H9 (cell line): ENCODE data around the gene OLA1. TPM values are rescaled to one million over a fixed set of nuclear protein-coding genes. Genes with fewer than 3 reads are reported as not detected.

Experiments
- DNase-seq: peaks from one replicate; pipeline ENCODE4 v3.0.0-alpha.2; 2017
- H2AFZ ChIP-seq: one replicate; pipeline ENCODE4 v1.6.1; 2013; ENCODE audit warnings: mild to moderate bottlenecking, low read length, control low read depth, moderate library complexity
- H2AK5ac ChIP-seq: 2 replicates; pipeline ENCODE4 v1.6.1; 2013; ENCODE audit warnings: low read length, control low read depth, mixed read lengths; ENCODE audit not compliant: insufficient read length
- H2BK120ac ChIP-seq: one replicate; pipeline ENCODE4 v1.6.1; 2013; ENCODE audit warnings: low read depth, mild to moderate bottlenecking, low read length, control low read depth, inconsistent platforms; ENCODE audit not compliant: poor library complexity, severe bottlenecking
- H2BK12ac ChIP-seq: 2 replicates; pipeline ENCODE4 v1.6.1; 2013; ENCODE audit warnings: low read length, control low read depth, mixed read lengths, low read depth; ENCODE audit not compliant: insufficient read length
- H2BK15ac ChIP-seq: 2 replicates; pipeline ENCODE4 v1.6.1; 2013; ENCODE audit warnings: low read depth, low read length, control low read depth
- H2BK20ac ChIP-seq: one replicate; pipeline ENCODE4 v1.6.1; 2013; ENCODE audit warnings: low read depth, mild to moderate bottlenecking, low read length, control low read depth, inconsistent platforms; ENCODE audit not compliant: poor library complexity, severe bottlenecking
- H2BK5ac ChIP-seq: 2 replicates; pipeline ENCODE4 v1.6.1; 2013; ENCODE audit warnings: low read length, control low read depth, mixed read lengths; ENCODE audit not compliant: insufficient read length
- H3K14ac ChIP-seq: 2 replicates; pipeline ENCODE4 v1.6.1; 2013; ENCODE audit warnings: low read length, control low read depth; ENCODE audit not compliant: insufficient read depth
- H3K18ac ChIP-seq: 2 replicates; pipeline ENCODE4 v1.6.1; 2013; ENCODE audit warnings: low read depth, mild to moderate bottlenecking, mixed read lengths, low read length, control low read depth; ENCODE audit not compliant: insufficient read length
- H3K23ac ChIP-seq: 2 replicates; pipeline ENCODE4 v1.6.1; 2013; ENCODE audit warnings: low read length, control low read depth, mixed read lengths, low read depth; ENCODE audit not compliant: insufficient read length
- H3K23me2 ChIP-seq: 2 replicates; pipeline ENCODE4 v1.6.1; 2013; ENCODE audit warnings: low read depth, mild to moderate bottlenecking, mixed read lengths, low read length, control low read depth; ENCODE audit not compliant: insufficient read length, poor library complexity, severe bottlenecking
- H3K27ac ChIP-seq: 2 replicates; pipeline ENCODE4 v1.5.1; 2013; ENCODE audit warnings: low read length, control low read depth, mixed read lengths, low read depth; ENCODE audit not compliant: insufficient read length
- H3K27me3 ChIP-seq: 2 replicates; pipeline ENCODE4 v1.6.1; 2013; ENCODE audit warnings: low read length, control low read depth, inconsistent platforms; ENCODE audit not compliant: insufficient read depth
- H3K4ac ChIP-seq: 2 replicates; pipeline ENCODE4 v1.6.1; 2013; ENCODE audit warnings: low read depth, mild to moderate bottlenecking, control low read depth, inconsistent platforms, low read length, moderate library complexity
- H3K4me1 ChIP-seq: 2 replicates; pipeline ENCODE4 v1.6.1; 2013; ENCODE audit warnings: low read length, control low read depth, inconsistent platforms; ENCODE audit not compliant: insufficient read depth
- H3K4me2 ChIP-seq: 2 replicates; pipeline ENCODE4 v1.6.1; 2013; ENCODE audit warnings: low read length, control low read depth, mixed read lengths; ENCODE audit not compliant: insufficient read length, insufficient read depth
- H3K56ac ChIP-seq: 2 replicates; pipeline ENCODE4 v1.6.1; 2013; ENCODE audit warnings: low read depth, mild to moderate bottlenecking, mixed read lengths, low read length, control low read depth; ENCODE audit not compliant: insufficient read length
- H3K79me1 ChIP-seq: 2 replicates; pipeline ENCODE4 v1.6.1; 2013; ENCODE audit warnings: low read depth, mild to moderate bottlenecking, moderate library complexity, low read length, control low read depth, inconsistent platforms; ENCODE audit not compliant: insufficient read depth, poor library complexity, severe bottlenecking
- H3K79me2 ChIP-seq: 2 replicates; pipeline ENCODE4 v1.6.1; 2013; ENCODE audit warnings: low read length, control low read depth, inconsistent platforms; ENCODE audit not compliant: insufficient read depth
- H3K9ac ChIP-seq: 2 replicates; pipeline ENCODE4 v1.6.1; 2013; ENCODE audit warnings: low read length, control low read depth, mixed read lengths; ENCODE audit not compliant: insufficient read length; ENCODE audit errors: extremely low read depth
- H3K9me3 ChIP-seq: one replicate; pipeline ENCODE4 v1.6.1; 2013; ENCODE audit warnings: low read depth, low read length, inconsistent platforms; ENCODE audit not compliant: control insufficient read depth
- H3T11ph ChIP-seq: one replicate; pipeline ENCODE4 v1.6.1; 2013; ENCODE audit warnings: mild to moderate bottlenecking, low read length, control low read depth, inconsistent platforms
- H4K20me1 ChIP-seq: one replicate; pipeline ENCODE4 v1.6.1; 2013; ENCODE audit not compliant: control insufficient read depth, insufficient read length, insufficient read depth
- H4K5ac ChIP-seq: 2 replicates; pipeline ENCODE4 v1.6.1; 2013; ENCODE audit warnings: low read depth, mild to moderate bottlenecking, mixed read lengths, low read length, control low read depth; ENCODE audit not compliant: insufficient read length
- H4K8ac ChIP-seq: replicated peaks from 2 replicates; pipeline ENCODE4 v1.6.1; 2013; ENCODE audit warnings: low read length, control low read depth, mixed read lengths, low read depth; ENCODE audit not compliant: insufficient read length
- H4K91ac ChIP-seq: 2 replicates; pipeline ENCODE4 v1.6.1; 2013; ENCODE audit warnings: low read depth, mild to moderate bottlenecking, moderate library complexity, mixed read lengths, low read length, control low read depth; ENCODE audit not compliant: insufficient read length
- H3K27ac Mint-ChIP-seq, 3 experiments: 2 replicates in 2 of 3; 3 replicates in 1 of 3; pipeline ENCODE4 v1.8.0; 2020 to 2021; ENCODE audit warnings: mixed read lengths in 3 of 3, mild to moderate bottlenecking in 1 of 3, moderate library complexity in 1 of 3
- H3K27me3 Mint-ChIP-seq: 2 replicates; pipeline ENCODE4 v1.8.0; 2021; ENCODE audit warnings: low read depth, mild to moderate bottlenecking, moderate library complexity, mixed read lengths
- H3K36me3 Mint-ChIP-seq, 3 experiments: 2 replicates in 2 of 3; 3 replicates in 1 of 3; pipeline ENCODE4 v1.8.0; 2020 to 2021; ENCODE audit warnings: low read depth in 3 of 3, mixed read lengths in 3 of 3; ENCODE audit not compliant: insufficient read depth in 1 of 3
- H3K4me1 Mint-ChIP-seq, 2 experiments: 2 replicates each; pipeline ENCODE4 v1.8.0; 2020; ENCODE audit warnings: mixed read lengths in 2 of 2
- H3K4me3 Mint-ChIP-seq, 2 experiments: 2 replicates in 1 of 2; 3 replicates in 1 of 2; pipeline ENCODE4 v1.8.0; 2020 to 2021; ENCODE audit warnings: mild to moderate bottlenecking in 2 of 2, mixed read lengths in 2 of 2, moderate library complexity in 1 of 2
- H3K9me3 Mint-ChIP-seq, 2 experiments: 2 replicates in 1 of 2; 3 replicates in 1 of 2; pipeline ENCODE4 v1.8.0; 2020; ENCODE audit warnings: mild to moderate bottlenecking in 2 of 2, mixed read lengths in 2 of 2, moderate library complexity in 1 of 2
- CTCF ChIP-seq: fragments of 200-600 bp; sonication (generic); conservative IDR thresholded peaks from 3 replicates; pipeline ENCODE4 v1.8.0; 2021; ENCODE audit warnings: antibody characterized with exemption, mild to moderate bottlenecking
- WGBS: extraction: QIAGEN DNeasy Blood & Tissue Kit; methylation state at CpG from one replicate; pipeline ENCODE4 v1.1.7; 2013; ENCODE audit warnings: missing lambda C conversion rate, low lambda C conversion rate, mixed read lengths; ENCODE audit not compliant: insufficient read length; ENCODE audit errors: extremely low coverage; 5-methylcytosine and 5-hydroxymethylcytosine counted together
- total RNA-seq: library from RNA; stranded (reverse); gene quantifications from 2 replicates; pipeline ENCODE4 v1.2.1, GENCODE V29; 2021

The OLA1 gene
- total RNA-seq, 1 experiment from 2014 or later = 133 TPM

- no peaks in the 10 kb centered on the region for H3K79me2 ChIP-seq
- no peaks in the 10 kb centered on the region for H3K36me3 Mint-ChIP-seq
- no peak overlapping the region for H3K27ac Mint-ChIP-seq
- peaks cover 22 to 27% of the 10 kb centered on the region in 2 experiments for H3K4me1 Mint-ChIP-seq
- no peak for TF ChIP-seq CTCF
- no CpG with 5 or more reads among the region's 2 CpGs for whole genome bisulfite sequencing
- H3K23ac ChIP-seq = no peak overlapping the region
- no peak overlapping the region for H3K4me2 ChIP-seq
- H2BK20ac ChIP-seq = no peak overlapping the region
- H3K14ac ChIP-seq = no peak overlapping the region
- no peak overlapping the region for H3K27ac ChIP-seq
- no peak overlapping the region for H2BK12ac ChIP-seq
- no peaks in the 10 kb centered on the region for H3K9me3 ChIP-seq
- no peak overlapping the region for H4K91ac ChIP-seq
- H3K27me3 Mint-ChIP-seq = peaks cover 36% of the 10 kb centered on the region
- no peaks in the 10 kb centered on the region for H3K27me3 ChIP-seq
- H3K9me3 Mint-ChIP-seq = no peaks in the 10 kb centered on the region
- no peak overlapping the region for H3K4ac ChIP-seq
- H2BK5ac ChIP-seq = no peak overlapping the region
- H2BK15ac ChIP-seq = no peak overlapping the region
- H4K20me1 ChIP-seq = no peaks in the 10 kb centered on the region
- H3K9ac ChIP-seq = no peak overlapping the region
- no peak overlapping the region for H2AFZ ChIP-seq
- no peak overlapping the region for H4K8ac ChIP-seq
- H3T11ph ChIP-seq = no peak overlapping the region
- H3K23me2 ChIP-seq = no peaks in the 10 kb centered on the region
- no peak overlapping the region for H4K5ac ChIP-seq
- DNase-seq = no peak
- H3K18ac ChIP-seq = no peak overlapping the region
- no peaks in the 10 kb centered on the region for H3K79me1 ChIP-seq
- no peak overlapping the region for H3K4me3 Mint-ChIP-seq
- no peak overlapping the region for H3K56ac ChIP-seq
- 0 out of 2 replicates have a peak, but pooled peaks cover 2% of the 10 kb centered on the region for H3K4me1 ChIP-seq
- no peak overlapping the region for H2AK5ac ChIP-seq
- no peak overlapping the region for H2BK120ac ChIP-seq
Observed at GRCh38 chr2:174033163-174033550, 215.2 kb downstream of the OLA1 start.
